ENCODE measurements around the gene LAMA2.

GRCh38 chr6:129233458-129234134, 350.7 kb downstream of the LAMA2 start:
- TF ChIP-seq CTCF (IDR thresholded peaks at IDR 0.05) (no peak), POLR2A (IDR thresholded peaks at IDR 0.05) (no peak), EP300 (IDR thresholded peaks at IDR 0.05) (no peak), POLR2AphosphoS5 (IDR thresholded peaks at IDR 0.05) (no peak)

Data from sigmoid colon (tissue), 4 donors.